Caco-2 (cell line): ENCODE data around the gene CDCA3. TPM values are rescaled to one million over a fixed set of nuclear protein-coding genes. Genes with fewer than 3 reads are reported as not detected.
A peak's percentile ranks its signal among the peaks of the same experiment; 100 is the strongest.

Experiments used
- BruUV-seq: library from RNA; stranded (reverse); fragments of 400-500 nt; replicated peaks from 2 replicates; lab custom pipeline; 2021; lab: Mats Ljungman, UMichigan
- CTCF ChIA-PET: fragments of 300-600 bp; sonication (Branson Sonifier 250); formaldehyde crosslinking; loops from one replicate; lab custom pipeline; 2022; ENCODE audit warnings: antibody characterized with exemption; lab: Charles Lee
- POLR2A ChIA-PET: fragments of 300-600 bp; sonication (Branson Sonifier 250); formaldehyde crosslinking; loops from one replicate; lab custom pipeline; 2022; ENCODE audit warnings: antibody characterized with exemption; lab: Charles Lee
- DNase-seq, 2 experiments: peaks; one replicate each; pipeline versions ENCODE4 v3.0.0 to v3.0.0-alpha.2; 2020 to 2022
- H3K27me3 ChIP-seq: replicated peaks from 2 replicates; pipeline ENCODE4 v1.6.0; 2011; ENCODE audit warnings: low read length; ENCODE audit not compliant: control insufficient read depth, insufficient read depth
- H3K36me3 ChIP-seq: 2 replicates; pipeline ENCODE4 v1.5.1; 2011; ENCODE audit warnings: low read length; ENCODE audit not compliant: control insufficient read depth, insufficient read depth
- H3K4me1 ChIP-seq: fragments of 250-450 bp; sonication (Bioruptor Pico); 2 replicates; pipeline ENCODE4 v1.5.1; 2020; ENCODE audit warnings: mild to moderate bottlenecking
- H3K4me3 ChIP-seq: 2 replicates; pipeline ENCODE4 v1.5.1; 2011; ENCODE audit warnings: low read depth, mild to moderate bottlenecking, control low read depth, low read length
- H3K9me3 ChIP-seq: fragments of 250-450 bp; sonication (Bioruptor Pico); 2 replicates; pipeline ENCODE4 v1.5.1; 2020; ENCODE audit warnings: mild to moderate bottlenecking, moderate library complexity
- H3K27ac Mint-ChIP-seq: one replicate; pipeline ENCODE4 v1.8.0; 2022; ENCODE audit warnings: mixed read lengths; ENCODE audit not compliant: unreplicated experiment
- H3K27me3 Mint-ChIP-seq: one replicate; pipeline ENCODE4 v1.8.0; 2022; ENCODE audit warnings: mixed read lengths; ENCODE audit not compliant: insufficient read depth, unreplicated experiment
- H3K36me3 Mint-ChIP-seq: one replicate; pipeline ENCODE4 v1.8.0; 2022; ENCODE audit warnings: mild to moderate bottlenecking, mixed read lengths; ENCODE audit not compliant: insufficient read depth, unreplicated experiment
- H3K4me1 Mint-ChIP-seq: one replicate; pipeline ENCODE4 v1.8.0; 2022; ENCODE audit warnings: low read depth, mixed read lengths; ENCODE audit not compliant: unreplicated experiment
- H3K4me3 Mint-ChIP-seq: one replicate; pipeline ENCODE4 v1.8.0; 2022; ENCODE audit warnings: mild to moderate bottlenecking, moderate library complexity, mixed read lengths; ENCODE audit not compliant: unreplicated experiment
- H3K9me3 Mint-ChIP-seq: one replicate; pipeline ENCODE4 v1.8.0; 2022; ENCODE audit warnings: mixed read lengths; ENCODE audit not compliant: unreplicated experiment
- intact Hi-C: fragments of 100-400 bp; cut with micrococcal nuclease; formaldehyde crosslinking; loops from one replicate; pipeline ENCODE4 v1.10.0; 2022; ENCODE audit not compliant: unreplicated experiment
- total RNA-seq: library from RNA; stranded (reverse); gene quantifications from 2 replicates; pipeline ENCODE4 v1.2.3, GENCODE V29; 2022
- TF ChIP-seq, protein P1 (sequence below), 2 experiments: fragments of 200-600 bp in 1 of 2; IDR thresholded peaks; 1 replicate in 1 of 2; 2 replicates in 1 of 2; pipeline versions ENCODE4 v1.5.1 to v1.8.0; 2011 to 2022; ENCODE audit warnings: antibody characterized with exemption in 1 of 2, control low read depth in 1 of 2, inconsistent platforms in 1 of 2, low read depth in 1 of 2, low read length in 1 of 2, mild to moderate bottlenecking in 1 of 2, moderate library complexity in 1 of 2; ENCODE audit not compliant: insufficient read depth in 1 of 2, severe bottlenecking in 1 of 2, unreplicated experiment in 1 of 2

Gene CDCA3
- total RNA-seq, 1 experiment from 2014 or later, result 147 TPM

DNA sequence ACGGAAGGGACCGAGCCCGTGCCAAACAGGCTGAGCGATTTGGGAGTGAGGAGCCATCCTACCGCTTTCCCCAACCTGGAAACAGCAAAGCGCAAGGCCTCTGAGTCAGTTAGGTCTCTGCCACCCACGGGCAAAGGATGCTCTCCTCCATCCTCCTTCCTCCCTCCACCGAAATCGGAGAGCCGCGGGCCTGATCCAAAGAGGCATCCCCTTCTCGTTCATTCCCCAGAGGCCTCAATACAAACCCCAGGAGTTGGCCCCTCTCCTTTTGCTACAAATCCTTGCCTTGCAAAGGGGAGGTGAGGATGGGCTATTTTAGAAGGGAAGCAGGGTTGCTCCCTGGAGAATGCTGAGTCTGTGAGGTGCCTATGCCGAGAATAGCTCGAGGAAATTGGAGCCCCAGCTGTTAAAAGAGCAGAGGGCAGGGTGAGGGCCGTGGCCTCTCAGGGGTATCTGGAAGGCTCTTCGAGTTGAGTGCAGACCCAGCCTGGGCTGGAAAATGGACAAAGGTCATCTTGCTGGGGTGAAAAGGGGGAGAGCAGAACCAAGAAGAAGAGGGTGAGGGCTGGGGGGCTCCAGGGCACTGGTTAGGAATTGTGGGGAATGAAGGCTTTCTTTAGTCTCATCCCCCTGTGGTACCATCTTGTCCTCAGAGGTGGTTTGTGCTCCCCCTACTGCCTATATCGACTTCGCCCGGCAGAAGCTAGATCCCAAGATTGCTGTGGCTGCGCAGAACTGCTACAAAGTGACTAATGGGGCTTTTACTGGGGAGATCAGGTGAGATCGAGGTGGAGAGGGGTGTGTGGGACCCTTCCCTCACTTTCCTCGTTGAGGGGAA is 17.3 kb upstream of the CDCA3 start:
- peak overlapping the region; percentile 95 for H3K4me3 Mint-ChIP-seq
- H3K36me3 Mint-ChIP-seq, result peaks cover 99% of the 10 kb centered on the region
- ChIA-PET CTCF (interaction anchor here (0.6 to 4.2 kb wide), 16 partner anchors 16 to 150 kb away, joined by 3 to 68 read pairs (median 8); partner anchors contain the start of genes C12orf57, CDCA3, LPCAT3 and LRRC23), POLR2A (interaction anchor here (0.8 to 5.4 kb wide), 10 partner anchors 16 to 179 kb away, joined by 3 to 102 read pairs (median 10); partner anchors contain the start of genes C12orf57, CDCA3, COPS7A and RNU7-1)
- H3K4me1 Mint-ChIP-seq, result peaks cover 47% of the 10 kb centered on the region
- H3K4me3 ChIP-seq, result peak overlapping the region; percentile 97
- no peaks in the 10 kb centered on the region for H3K27me3 ChIP-seq
- no peak for DNase-seq
- H3K4me1 ChIP-seq, result peaks cover 31% of the 10 kb centered on the region
- H3K27ac Mint-ChIP-seq, result peak overlapping the region; percentile 94
- no TSS peak for BruUV-seq
- intact Hi-C loops, result loop anchor here (1.0 to 2.0 kb wide), 5 partner anchors 16 to 74 kb away; partner anchors contain the start of genes RNU7-1 and USP5
- TF ChIP-seq, protein P1, sequence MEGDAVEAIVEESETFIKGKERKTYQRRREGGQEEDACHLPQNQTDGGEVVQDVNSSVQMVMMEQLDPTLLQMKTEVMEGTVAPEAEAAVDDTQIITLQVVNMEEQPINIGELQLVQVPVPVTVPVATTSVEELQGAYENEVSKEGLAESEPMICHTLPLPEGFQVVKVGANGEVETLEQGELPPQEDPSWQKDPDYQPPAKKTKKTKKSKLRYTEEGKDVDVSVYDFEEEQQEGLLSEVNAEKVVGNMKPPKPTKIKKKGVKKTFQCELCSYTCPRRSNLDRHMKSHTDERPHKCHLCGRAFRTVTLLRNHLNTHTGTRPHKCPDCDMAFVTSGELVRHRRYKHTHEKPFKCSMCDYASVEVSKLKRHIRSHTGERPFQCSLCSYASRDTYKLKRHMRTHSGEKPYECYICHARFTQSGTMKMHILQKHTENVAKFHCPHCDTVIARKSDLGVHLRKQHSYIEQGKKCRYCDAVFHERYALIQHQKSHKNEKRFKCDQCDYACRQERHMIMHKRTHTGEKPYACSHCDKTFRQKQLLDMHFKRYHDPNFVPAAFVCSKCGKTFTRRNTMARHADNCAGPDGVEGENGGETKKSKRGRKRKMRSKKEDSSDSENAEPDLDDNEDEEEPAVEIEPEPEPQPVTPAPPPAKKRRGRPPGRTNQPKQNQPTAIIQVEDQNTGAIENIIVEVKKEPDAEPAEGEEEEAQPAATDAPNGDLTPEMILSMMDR (IDR thresholded peaks at IDR 0.05; ENCODE audit: insufficient read depth in 1 of 2, low read depth in 1 of 2, low read length in 1 of 2, severe bottlenecking in 1 of 2, unreplicated experiment in 1 of 2), result no peak
- no peaks in the 10 kb centered on the region for H3K9me3 Mint-ChIP-seq
- H3K9me3 ChIP-seq, result no peaks in the 10 kb centered on the region
- H3K36me3 ChIP-seq, result peaks cover 14% of the 10 kb centered on the region
- no peaks in the 10 kb centered on the region for H3K27me3 Mint-ChIP-seq

DNA sequence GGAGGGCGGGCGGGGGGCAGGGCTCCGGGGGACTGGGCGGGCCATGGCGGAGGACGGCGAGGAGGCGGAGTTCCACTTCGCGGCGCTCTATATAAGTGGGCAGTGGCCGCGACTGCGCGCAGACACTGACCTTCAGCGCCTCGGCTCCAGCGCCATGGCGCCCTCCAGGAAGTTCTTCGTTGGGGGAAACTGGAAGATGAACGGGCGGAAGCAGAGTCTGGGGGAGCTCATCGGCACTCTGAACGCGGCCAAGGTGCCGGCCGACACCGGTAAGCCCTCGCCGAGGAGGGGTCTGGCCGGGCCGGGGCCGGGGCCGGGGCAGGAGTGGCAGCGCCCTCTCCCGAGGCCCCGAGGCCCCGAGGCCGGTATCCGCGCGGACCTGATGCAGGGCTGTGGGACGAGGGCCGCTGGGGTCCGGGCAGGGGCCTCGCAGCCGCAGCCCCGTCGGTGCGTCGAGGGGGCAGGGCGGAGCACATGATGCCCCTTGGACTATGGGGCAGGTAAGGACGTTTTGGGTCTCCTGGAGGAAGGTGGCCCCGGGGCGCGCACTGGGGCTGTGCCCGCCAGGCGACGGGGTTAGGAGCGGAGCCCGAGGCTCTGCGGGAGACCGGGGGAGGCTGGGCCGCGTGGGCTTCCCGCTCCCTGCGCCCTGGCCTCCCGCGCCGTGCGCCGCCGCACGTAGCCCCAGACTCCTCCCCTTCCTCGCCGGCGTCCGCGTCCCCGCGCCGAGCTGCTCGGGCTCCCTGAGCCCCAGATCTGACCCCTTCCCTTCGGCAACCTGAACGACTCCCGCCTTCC is 16.5 kb upstream of the CDCA3 start, which contains the start of gene TPI1:
TPI1 (plus strand) TSS at position 119 of the 798 bp plus-strand sequence; CDS start at position 155, 36 bp downstream.
- intact Hi-C loops, result loop anchor here (2.0 kb wide), 2 partner anchors 57 to 75 kb away; partner anchors contain the start of gene RNU7-1
- ChIA-PET CTCF (interaction anchor here (0.5 to 4.2 kb wide), 9 partner anchors 15 to 525 kb away, joined by 3 to 68 read pairs (median 5); partner anchors contain the start of genes ATN1, CDCA3, TNFRSF1A and USP5), POLR2A (interaction anchor here (0.7 to 5.4 kb wide), 9 partner anchors 15 to 178 kb away, joined by 3 to 102 read pairs (median 5); partner anchors contain the start of genes CDCA3, COPS7A, RNU7-1 and USP5)
- peak within 1 kb of the TSS; percentile 95 for H3K4me3 Mint-ChIP-seq
- Histone ChIP-seq H3K4me3 (peak within 1 kb of the TSS; percentile 97), H3K36me3 (peaks cover 18% of the 10 kb centered on the region), H3K4me1 (peaks cover 31% of the 10 kb centered on the region), H3K27me3 (no peaks in the 10 kb centered on the region), H3K9me3 (no peaks in the 10 kb centered on the region)
- BruUV-seq, result no TSS peak
- no peaks in the 10 kb centered on the region for H3K9me3 Mint-ChIP-seq
- no peaks in the 10 kb centered on the region for H3K27me3 Mint-ChIP-seq
- H3K27ac Mint-ChIP-seq, result peak within 1 kb of the TSS; percentile 94
- peak; percentile 88 to 92 for DNase-seq
- TF ChIP-seq, protein P1 (IDR thresholded peaks at IDR 0.05; ENCODE audit: insufficient read depth in 1 of 2, low read depth in 1 of 2, low read length in 1 of 2, severe bottlenecking in 1 of 2, unreplicated experiment in 1 of 2), result no peak
- H3K36me3 Mint-ChIP-seq, result peaks cover 99% of the 10 kb centered on the region
- peaks cover 47% of the 10 kb centered on the region for H3K4me1 Mint-ChIP-seq
